RWPE2 (cell line): ENCODE data around the gene VTI1A.

Experiments
- ATAC-seq: fragments of 200-7000 bp; cut with Tn5 transposase; 3 replicates; pipeline ENCODE4 v1.9.1; 2021; ENCODE audit warnings: low read depth
- DNase-seq: peaks from one replicate; pipeline ENCODE4 v3.0.0-alpha.2; 2020; ENCODE audit warnings: low spot score
- H3K27ac ChIP-seq: fragments of 450-650 bp; 2 replicates; pipeline ENCODE4 v1.5.1; 2017; ENCODE audit warnings: mild to moderate bottlenecking; ENCODE audit not compliant: poor library complexity, severe bottlenecking
- H3K27me3 ChIP-seq: fragments of 250-450 bp; sonication (Bioruptor Pico); 2 replicates; pipeline ENCODE4 v1.5.1; 2021; ENCODE audit warnings: mild to moderate bottlenecking, moderate library complexity; ENCODE audit not compliant: insufficient read depth, poor library complexity, severe bottlenecking
- H3K36me3 ChIP-seq: fragments of 250-450 bp; sonication (Bioruptor Pico); 2 replicates; pipeline ENCODE4 v1.5.1; 2020; ENCODE audit warnings: low read depth, mild to moderate bottlenecking, moderate library complexity
- H3K4me1 ChIP-seq: fragments of 250-450 bp; sonication (Bioruptor Pico); 2 replicates; pipeline ENCODE4 v1.5.1; 2021; ENCODE audit warnings: mild to moderate bottlenecking, moderate library complexity; ENCODE audit not compliant: insufficient read depth, poor library complexity, severe bottlenecking
- H3K4me3 ChIP-seq: fragments of 250-450 bp; sonication (Bioruptor Pico); 2 replicates; pipeline ENCODE4 v1.5.1; 2021; ENCODE audit warnings: mild to moderate bottlenecking, moderate library complexity; ENCODE audit not compliant: severe bottlenecking
- H3K9me3 ChIP-seq: fragments of 250-450 bp; sonication (Bioruptor Pico); 2 replicates; pipeline ENCODE4 v1.5.1; 2021; ENCODE audit warnings: mild to moderate bottlenecking, moderate library complexity; ENCODE audit not compliant: severe bottlenecking
- CTCF ChIP-seq: fragments of 450-650 bp; IDR thresholded peaks from one replicate; pipeline ENCODE4 v1.5.1; 2017; ENCODE audit warnings: mild to moderate bottlenecking, moderate library complexity; ENCODE audit not compliant: poor library complexity, severe bottlenecking

The VTI1A gene

GRCh38 chr10:112838784-112839481 lies 391.9 kb downstream of the VTI1A start:
- Histone ChIP-seq H3K36me3 (no peaks in the 10 kb centered on the region), H3K27me3 (no peaks in the 10 kb centered on the region), H3K4me1 (no peaks in the 10 kb centered on the region), H3K4me3 (no peak overlapping the region), H3K27ac (no peak overlapping the region), H3K9me3 (no peaks in the 10 kb centered on the region)
- no peak for TF ChIP-seq CTCF
- no peak for ATAC-seq
- no peak for DNase-seq

GRCh38 chr10:112839928-112840654 lies 393.1 kb downstream of the VTI1A start:
- no peaks in the 10 kb centered on the region for H3K9me3 ChIP-seq
- no peaks in the 10 kb centered on the region for H3K4me1 ChIP-seq
- no peak for ATAC-seq
- no peak for DNase-seq
- H3K27ac ChIP-seq = no peak overlapping the region
- TF ChIP-seq CTCF = no peak
- H3K4me3 ChIP-seq = no peak overlapping the region
- H3K36me3 ChIP-seq = no peaks in the 10 kb centered on the region
- no peaks in the 10 kb centered on the region for H3K27me3 ChIP-seq

- Histone ChIP-seq H3K4me1 (no peaks in the 10 kb centered on the region), H3K36me3 (no peaks in the 10 kb centered on the region), H3K27me3 (no peaks in the 10 kb centered on the region), H3K4me3 (no peak overlapping the region), H3K9me3 (no peaks in the 10 kb centered on the region), H3K27ac (no peak overlapping the region)
- no peak for ATAC-seq
- no peak for DNase-seq
- no peak for TF ChIP-seq CTCF
Observed at GRCh38 chr10:112841549-112841948, 394.5 kb downstream of the VTI1A start.

- Histone ChIP-seq H3K4me3 (no peak overlapping the region), H3K36me3 (no peaks in the 10 kb centered on the region), H3K9me3 (peaks cover 3% of the 10 kb centered on the region), H3K27me3 (no peaks in the 10 kb centered on the region), H3K27ac (no peak overlapping the region), H3K4me1 (no peaks in the 10 kb centered on the region)
- no peak for DNase-seq
- no peak for TF ChIP-seq CTCF
- ATAC-seq = no peak
Observed at GRCh38 chr10:112842832-112843360, 395.9 kb downstream of the VTI1A start.
